Measurements from ENCODE around the gene DIP2A.
A peak's percentile ranks its signal among the peaks of the same experiment; 100 is the strongest.
"Not testable (repeated sequence)": the region's sequence is repeated elsewhere in the genome, so short reads cannot be mapped to it uniquely, and the experiment has no call there.

Gene DIP2A

DNA sequence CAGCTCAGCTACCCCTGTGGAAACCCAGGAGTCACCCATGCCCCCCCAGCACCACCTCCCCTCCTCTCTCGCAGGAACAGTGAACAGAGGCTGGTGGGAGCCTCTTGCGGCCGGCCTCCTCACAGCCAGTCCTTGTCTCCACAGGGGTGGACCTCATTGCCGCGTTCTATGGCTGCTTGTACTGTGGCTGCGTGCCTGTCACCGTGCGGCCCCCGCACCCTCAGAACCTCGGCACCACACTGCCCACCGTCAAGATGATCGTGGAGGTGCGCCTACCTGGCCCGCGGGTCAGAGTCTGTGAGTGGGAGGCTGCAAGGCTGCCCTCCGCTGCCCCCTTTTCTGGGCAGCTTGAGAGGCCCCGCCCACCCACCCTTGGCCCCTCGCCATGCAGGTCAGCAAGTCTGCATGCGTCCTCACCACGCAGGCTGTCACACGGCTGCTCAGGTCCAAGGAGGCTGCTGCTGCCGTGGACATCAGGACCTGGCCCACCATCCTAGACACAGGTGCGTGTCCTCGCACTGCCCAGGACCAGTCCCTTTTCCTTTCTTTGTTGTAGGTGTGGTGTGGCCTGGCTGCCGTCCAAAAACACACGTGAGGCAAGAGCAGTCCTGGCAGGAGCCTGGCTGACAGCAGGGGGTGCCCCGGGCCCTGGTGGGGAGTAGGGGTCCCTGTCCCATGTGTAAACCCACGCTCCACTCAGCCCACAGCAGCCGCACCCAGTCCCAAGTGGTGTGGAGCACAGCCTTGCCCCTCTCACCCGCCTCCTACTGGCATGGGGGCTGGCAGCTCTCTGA is 95.9 kb downstream of the DIP2A start:
- DNase-seq (ENCODE audit: low read depth in 1 of 2, low spot score in 1 of 2), result no peak

DNA sequence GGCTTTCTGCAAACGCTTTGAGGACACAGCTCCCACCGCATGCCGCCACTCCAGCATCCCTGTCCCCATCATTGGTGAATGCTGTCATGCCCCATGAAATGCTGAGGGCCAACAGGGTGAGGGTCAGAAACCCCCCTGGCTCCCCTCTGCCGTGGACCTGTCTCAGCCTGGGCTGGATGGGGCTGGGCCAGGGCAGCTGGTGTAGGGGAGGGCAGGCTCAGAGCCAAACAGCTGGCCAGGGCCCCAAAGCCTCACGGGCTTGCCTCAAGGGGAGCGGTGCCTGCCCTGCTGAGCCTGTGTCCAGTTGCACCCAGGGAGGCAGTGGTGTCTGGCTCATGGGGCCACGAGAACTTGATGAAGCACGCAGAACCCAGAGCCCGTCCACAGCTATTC is 96.5 kb downstream of the DIP2A start:
- no peak for DNase-seq (ENCODE audit: low read depth in 1 of 2, low spot score in 1 of 2)

DNA sequence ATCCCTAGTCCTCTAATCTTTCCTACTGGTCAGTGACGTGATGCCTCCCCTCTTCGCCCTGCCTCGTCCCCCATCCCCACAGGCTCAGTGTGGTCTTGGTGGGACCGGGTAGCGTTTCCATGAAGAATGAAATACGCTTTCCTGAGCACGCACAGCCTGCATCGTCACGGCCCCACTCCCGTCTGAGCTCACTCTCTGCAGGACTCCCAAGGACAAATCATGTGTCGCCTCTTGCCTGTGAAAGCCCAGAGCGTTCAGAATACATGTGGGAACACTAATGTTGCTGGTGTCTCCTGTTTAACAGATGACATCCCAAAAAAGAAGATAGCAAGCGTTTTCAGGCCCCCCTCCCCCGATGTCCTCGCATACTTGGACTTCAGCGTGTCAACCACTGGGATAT is 97.0 kb downstream of the DIP2A start:
- DNase-seq (ENCODE audit: low read depth in 1 of 2, low spot score in 1 of 2), result no peak

DNA sequence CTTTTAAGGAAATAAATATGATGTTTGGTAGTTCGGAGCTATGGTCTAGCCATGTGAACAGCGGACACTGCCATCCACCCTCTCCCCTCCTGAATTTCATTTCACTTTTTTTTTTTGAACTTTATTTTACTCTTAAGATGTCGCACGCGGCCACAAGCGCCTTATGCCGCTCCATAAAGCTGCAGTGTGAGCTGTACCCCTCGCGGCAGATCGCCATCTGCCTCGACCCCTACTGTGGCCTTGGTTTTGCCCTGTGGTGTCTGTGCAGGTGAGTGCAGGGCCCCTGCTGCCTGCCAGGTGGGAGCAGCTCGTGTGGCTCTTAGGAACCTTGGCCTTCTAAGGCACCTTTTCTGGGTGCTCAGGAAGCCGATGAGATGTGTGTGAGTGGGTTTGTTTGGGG is 98.1 kb downstream of the DIP2A start:
- DNase-seq (ENCODE audit: low read depth in 1 of 2, low spot score in 1 of 2), result no peak

DNA sequence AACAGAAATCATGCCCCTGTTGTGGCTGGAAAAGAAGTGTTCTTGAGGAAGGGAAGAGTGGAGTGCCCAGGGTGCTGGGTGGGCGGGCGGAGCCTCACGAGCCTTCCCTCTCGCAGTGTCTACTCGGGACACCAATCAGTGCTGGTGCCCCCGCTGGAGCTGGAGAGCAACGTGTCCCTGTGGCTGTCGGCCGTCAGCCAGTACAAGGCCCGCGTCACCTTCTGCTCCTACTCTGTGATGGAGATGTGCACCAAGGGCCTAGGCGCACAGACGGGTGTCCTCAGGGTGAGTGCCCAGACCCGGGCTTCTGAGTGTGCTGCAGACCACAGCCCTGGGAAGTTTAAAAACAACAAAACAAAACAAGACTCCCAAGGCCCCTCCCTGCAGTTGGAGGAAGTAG is 98.8 kb downstream of the DIP2A start:
- DNase-seq (ENCODE audit: low read depth in 1 of 2, low spot score in 1 of 2), result no peak

DNA sequence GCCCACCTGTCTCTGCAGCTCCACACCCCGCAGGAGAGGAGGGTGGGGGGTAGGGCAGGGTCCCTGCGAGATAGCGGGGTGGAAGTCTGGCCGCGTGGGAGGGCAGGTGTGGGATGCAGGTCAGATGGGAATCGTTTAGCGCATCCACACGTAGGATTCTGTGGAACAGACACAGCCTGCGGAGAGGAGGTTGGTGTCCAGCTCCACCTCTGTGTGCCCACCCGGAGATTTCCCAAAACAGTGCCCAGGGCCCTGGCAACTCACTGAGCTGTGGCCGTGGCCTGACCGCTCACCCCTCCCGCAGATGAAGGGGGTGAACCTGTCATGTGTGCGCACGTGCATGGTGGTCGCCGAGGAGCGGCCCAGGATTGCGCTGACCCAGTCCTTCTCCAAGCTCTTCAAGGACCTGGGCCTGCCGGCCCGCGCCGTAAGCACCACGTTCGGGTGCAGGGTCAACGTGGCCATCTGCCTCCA is 99.3 kb downstream of the DIP2A start:
- DNase-seq (ENCODE audit: low read depth in 1 of 2, low spot score in 1 of 2), result no peak

DNA sequence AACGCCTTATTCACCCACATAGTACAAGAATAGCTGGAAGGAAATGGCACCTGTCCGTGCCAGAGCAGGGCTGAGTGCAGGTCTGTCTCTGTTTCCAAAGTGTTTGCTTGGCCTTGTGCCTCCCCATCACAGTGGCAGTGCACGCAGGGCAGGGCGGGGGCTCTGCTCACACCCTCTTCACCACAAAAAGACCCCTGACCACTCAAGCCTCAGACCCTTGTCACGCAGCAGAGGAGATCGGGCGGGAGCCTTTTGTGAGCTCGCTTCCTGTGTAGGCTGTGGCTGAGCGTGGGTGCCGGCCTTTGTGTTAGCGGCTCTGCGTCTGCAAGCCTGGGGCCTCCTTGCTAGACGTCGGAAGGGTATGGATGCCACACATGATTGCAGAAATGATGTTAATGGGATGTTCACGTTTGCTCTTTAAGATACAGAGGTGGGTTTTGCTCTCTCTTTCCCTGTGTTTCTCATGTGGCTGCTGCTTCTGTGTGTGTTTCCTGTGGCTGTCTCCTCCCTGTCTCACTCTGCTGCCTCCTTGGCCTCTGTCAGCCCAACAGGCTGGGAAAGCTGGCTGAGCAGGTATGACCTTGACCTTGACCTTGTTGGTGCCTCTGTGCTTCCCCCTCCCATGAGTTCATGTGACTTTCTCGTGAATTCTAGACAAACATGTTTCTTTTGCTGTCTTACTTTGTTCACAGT is 100.7 kb downstream of the DIP2A start:
- DNase-seq (ENCODE audit: low read depth in 1 of 2, low spot score in 1 of 2), result peak in 1 of 2 donors; percentile 42

DNA sequence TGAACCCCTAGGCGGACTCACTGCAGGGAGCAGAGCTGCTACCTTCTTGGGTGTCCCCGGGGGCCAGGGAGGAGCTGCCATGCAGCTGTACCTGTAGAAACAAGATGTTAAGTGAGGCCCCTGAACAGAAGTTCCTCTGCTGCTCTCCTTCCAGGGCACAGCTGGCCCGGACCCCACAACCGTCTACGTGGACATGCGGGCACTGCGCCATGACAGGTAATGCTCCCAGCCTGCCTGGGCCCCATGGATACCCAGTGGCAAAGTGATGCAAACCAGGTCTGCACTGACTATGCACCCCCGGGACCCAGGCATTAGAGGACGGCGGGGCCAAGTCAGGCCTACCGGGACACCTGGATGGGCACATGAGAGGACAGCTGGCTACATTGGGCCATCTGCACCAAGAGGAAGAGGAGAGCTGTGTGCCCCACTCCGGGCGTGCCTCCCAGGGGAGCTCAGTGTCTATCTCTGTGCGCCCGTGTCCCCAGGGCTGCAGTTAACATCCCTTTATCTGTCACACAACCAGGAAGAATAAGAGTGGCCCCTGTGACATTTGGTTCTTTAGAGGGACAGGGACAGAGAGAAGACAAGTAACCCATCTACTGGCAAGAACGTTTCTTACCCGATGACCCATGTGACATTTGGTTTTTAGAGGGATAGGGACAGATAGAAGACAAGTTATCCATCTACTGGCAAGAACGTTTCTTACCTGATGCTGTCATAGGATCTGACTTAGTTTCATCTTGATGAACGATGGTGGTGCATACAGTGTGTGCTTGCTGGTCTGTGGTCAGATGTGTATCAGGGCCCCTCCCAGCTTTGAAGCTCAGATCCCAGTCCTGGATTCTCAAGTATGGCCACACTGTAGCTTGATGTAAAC is 102.1 kb downstream of the DIP2A start:
- DNase-seq (ENCODE audit: low read depth in 1 of 2, low spot score in 1 of 2), result no peak

DNA sequence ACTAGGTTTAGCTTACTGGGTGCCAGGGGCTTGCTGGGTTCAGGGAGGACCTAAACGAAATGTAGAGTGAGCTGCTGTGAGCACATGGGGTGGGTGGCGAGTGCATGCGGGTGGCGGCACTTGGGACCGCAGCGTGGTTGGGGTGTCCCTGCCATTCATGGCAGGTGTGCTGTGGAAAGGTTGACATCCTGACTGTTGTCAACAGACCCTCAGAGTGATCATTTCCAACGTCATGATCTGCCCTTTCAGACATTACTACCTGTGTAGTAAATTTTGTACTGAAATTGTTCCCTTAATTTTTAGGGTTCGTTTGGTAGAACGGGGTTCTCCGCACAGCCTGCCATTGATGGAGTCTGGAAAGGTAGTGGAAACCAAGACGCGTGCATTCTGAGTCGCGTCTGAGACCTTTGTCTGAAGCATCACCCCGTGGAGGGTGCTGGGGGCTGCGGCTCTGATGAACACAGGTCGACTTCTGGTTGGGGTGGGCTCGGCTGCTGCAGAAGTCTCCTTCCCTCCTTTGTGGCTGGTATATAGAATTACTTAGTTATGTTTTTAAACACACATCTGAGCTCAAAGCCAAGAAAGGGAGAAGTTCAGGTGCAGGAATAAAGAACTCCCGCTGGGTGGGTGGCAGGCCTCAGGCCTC is 102.9 kb downstream of the DIP2A start:
- DNase-seq (ENCODE audit: low read depth in 1 of 2, low spot score in 1 of 2), result no peak

DNA sequence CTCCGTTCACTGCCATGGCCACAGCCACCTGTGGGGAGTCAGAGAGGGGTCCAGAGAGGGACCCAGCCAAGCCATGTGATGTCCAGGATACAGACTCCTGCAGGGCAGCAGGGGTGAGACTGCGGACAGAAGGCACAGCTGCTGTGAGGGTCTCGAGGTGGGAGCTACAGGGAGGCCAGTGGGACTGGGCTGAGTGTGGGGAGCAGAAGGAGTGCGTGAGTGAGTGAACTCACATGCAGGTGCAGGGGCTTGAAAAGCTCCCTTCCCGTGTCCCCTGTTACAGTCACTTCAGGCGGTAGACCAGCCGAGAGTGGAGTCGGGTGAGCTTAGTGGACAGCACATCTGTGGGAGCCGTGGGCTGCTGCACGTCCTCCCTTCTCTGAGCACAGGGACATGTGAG is 103.8 kb downstream of the DIP2A start:
- DNase-seq (ENCODE audit: low read depth in 1 of 2, low spot score in 1 of 2), result no peak

DNA sequence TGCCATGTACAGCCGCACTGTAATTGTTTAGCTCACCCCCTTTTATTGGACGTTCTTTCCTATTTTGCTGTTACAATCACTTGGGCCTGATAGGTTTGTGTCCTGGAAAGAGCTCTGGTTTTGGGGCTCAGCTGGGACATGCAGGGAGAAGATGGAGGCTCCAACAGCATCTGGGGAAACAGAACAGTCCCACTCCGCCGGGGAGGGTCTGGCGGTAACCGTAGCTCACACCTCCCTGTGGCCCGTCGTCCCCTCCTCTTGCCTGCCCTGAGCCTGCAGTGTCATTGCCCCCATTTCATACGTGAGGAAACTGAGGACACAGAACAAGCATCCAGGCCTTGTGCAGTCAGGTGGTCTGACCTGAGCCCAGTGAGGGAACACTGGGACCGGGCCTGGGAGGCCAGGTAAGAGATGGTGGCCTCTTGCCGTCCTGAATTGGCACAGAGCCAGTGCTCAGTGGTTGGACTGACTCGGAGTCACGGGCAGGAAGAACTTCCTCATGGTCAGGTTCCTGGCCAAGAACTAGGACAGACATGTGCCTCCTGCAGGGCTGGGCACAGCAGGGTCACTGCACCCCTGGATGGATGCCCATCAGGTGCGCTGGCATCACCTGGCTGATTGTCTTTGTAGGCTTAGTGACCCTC is 104.4 kb downstream of the DIP2A start:
- DNase-seq (ENCODE audit: low read depth in 1 of 2, low spot score in 1 of 2), result no peak

DNA sequence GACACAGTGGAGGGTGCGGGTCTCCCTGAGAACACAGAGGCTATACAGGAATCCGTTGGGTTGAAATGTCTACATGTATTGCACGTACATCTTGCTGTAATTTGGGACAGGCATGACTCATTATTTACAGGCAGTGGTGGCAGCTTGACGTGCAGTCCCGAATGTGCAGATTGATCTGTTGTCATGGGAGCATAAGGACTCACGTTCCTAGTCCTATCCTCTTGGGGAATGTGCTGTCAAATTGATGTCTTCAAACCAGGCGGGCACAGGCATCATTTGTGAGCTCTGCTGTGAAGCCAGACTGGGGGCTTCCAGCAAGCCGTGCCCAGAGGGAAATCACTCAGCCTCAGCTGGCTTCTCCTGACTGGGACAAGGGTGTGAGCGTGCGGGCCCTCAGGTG is 105.7 kb downstream of the DIP2A start:
- no peak for DNase-seq (ENCODE audit: low read depth in 1 of 2, low spot score in 1 of 2)

DNA sequence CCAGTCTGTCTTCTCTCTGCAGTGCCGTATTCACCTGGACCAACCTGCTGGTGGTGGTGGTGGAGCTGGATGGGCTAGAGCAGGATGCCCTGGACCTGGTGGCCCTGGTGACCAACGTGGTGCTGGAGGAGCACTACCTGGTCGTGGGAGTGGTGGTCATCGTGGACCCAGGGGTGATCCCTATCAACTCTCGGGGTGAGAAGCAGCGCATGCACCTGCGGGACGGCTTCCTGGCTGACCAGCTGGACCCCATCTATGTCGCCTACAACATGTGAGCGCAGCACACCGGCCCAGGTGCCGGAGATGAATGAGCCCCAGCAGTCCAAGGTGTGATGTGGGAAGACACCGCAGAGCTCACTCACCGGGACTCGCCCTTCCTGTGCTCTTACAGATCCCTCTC is 108.7 kb downstream of the DIP2A start:
- no peak for DNase-seq (ENCODE audit: low read depth in 1 of 2, low spot score in 1 of 2)

DNA sequence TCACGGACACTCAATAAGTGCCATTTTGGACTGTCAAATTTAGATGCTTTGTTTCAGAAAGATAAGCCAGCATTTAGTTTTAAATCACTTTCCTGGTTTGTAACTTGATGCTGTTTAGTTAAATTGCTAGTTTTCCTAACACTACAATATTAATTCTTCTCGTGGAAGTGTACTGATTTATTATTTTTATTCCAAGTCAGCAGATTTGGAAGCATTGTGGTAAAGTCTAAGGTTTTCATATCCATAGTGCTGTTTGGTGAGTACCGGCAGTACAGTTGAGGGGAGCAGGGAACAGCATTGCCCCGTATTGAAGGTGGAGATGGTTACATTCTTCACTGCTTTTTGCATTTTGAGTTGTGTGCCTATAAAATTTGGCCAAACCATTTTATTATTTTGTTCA is 109.9 kb downstream of the DIP2A start:
- DNase-seq (ENCODE audit: low read depth in 1 of 2, low spot score in 1 of 2), result no peak

DNA sequence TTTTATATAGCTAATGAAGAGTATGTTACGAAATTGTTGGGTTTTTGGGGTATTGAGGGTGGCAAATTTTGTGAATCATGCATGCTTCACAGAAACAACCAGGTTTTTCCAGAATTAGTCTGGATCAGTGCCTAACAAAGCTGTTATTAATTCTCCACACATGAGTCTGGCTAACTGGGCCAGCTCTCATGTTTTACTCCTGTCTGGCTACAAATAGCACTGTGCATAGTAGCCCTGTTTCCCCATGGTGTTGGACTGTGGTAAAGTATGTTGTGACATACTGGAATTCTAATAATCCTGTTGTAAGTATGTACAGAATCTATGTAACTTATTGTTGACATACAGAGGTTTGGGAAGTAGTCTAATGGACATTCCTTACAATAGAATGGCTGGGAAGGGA is 110.4 kb downstream of the DIP2A start:
- DNase-seq (ENCODE audit: low read depth in 1 of 2, low spot score in 1 of 2), result no peak

DNA sequence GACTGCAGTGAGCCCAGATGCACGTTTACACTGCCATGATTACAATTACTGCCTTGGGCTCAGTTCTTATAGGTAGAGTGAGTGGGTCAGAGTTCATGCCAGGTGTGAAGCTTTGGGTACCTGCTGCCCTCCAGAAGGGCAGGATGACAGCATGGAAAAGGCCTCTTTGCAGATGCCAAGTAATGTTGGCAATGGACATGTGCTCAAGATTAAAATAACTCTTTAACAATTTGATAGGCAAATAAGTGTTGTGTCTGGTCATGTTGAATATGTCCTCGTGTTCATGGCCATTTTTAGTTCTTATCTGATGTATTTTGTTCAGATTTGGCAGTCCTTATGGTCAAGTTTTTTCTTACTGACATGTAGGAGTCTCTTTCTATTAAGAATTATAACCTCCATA is 111.4 kb downstream of the DIP2A start:
- DNase-seq (ENCODE audit: low read depth in 1 of 2, low spot score in 1 of 2), result no peak

DNA sequence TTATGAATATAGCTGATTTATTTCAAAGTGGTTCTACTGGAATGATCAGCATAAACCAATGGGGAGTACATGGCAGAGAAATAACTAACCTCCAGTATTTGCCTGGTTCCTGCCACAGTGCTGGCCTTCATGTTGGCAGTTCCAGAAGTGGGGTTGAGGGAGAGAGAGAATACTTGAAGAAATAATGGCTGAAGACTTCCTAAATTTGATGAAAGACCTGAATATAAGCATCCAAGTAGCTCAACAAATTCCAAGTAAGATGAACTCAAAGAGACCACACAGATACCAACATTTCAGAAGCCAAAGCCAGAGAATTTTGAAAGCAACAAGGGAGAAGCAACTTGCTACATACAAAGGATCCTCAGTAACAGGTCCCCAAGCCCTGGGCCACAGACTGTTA is 111.9 kb downstream of the DIP2A start:
- DNase-seq (ENCODE audit: low read depth in 1 of 2, low spot score in 1 of 2), result no peak

DNA sequence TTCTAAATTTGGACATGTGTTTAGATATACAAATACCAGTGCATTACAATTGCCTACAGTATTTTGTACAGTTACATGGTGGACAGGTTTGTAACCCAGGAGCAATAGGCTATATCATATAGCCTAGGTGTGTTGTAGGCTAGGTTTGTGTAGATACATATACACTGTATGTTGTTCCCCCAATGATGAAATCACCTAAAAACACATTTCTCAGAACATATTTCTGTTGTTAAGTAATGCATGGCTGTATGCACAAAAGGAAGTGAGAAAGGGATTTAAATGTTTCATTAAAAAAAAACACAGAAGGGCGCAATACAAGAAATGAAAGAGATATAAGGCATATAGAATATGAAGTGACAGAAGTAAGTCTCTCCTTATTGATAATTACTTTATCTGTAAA is 114.2 kb downstream of the DIP2A start:
- DNase-seq (ENCODE audit: low read depth in 1 of 2, low spot score in 1 of 2), result no peak

DNA sequence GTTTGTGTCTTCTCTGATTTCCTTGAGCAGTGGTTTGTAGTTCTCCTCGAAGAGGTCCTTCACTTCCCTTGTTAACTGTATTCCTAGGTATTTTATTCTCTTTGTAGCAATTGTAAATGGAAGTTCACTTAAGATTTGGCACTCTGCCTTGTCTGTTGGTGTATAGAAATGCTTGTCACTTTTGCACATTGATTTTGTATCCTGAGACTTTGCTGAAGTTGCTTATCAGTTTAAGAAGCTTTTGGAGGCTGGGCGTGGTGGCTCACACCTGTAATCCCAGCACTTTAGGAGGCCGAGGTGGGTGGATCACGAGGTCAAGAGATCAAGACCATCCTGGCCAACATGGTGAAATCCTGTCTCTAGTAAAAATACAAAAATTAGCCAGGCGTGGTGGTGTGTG is 119.1 kb downstream of the DIP2A start:
- not testable (repeated sequence) for DNase-seq (ENCODE audit: low read depth in 1 of 2, low spot score in 1 of 2)

DNA sequence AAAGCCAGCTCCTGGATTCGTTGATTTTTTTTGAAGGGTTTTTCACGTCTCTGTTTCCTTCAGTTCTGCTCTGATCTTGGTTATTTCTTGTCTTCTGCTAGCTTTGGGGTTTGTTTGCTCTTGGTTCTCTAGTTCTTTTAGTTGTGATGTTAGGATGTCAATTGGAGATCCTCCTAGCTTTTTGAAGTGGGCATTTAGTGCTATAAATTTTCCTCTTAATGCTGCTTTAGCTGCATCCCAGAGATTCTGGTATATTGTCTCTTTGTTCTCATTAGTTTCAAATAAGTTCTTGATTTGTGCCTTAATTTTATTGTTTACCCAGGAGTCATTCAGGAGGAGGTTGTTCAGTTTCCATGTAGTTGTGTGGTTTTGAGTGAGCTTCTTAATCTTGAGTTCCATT is 120.7 kb downstream of the DIP2A start:
- DNase-seq (ENCODE audit: low read depth in 1 of 2, low spot score in 1 of 2), result not testable (repeated sequence)

DNA sequence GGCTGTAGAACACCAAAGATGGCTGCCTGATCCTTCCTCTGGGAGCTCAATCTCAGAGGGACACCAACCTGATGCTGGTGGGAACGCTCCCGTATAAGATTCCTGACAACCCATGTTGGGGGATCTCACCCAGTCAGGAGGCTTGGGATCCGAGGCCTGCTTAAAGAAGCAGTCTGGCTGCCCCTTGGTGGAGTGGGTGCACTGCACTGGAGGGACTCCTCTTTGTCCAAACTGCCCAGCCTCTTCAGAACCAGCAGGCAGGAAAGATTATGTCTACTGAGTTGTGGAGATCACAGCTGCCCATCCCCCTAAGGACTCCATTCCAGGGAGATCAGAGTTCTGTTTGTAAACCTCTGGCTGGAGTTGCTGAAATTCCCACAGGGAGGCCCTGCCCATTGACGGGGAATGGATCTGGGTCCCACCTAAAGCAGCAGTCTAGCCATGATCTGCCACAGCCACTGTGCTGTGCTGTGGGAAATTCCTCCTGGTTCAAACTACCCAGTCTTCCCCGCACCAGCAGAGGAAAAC is 123.2 kb downstream of the DIP2A start:
- no peak for DNase-seq (ENCODE audit: low read depth in 1 of 2, low spot score in 1 of 2)
